Measurements from ENCODE around the gene NMNAT2. TPM values are rescaled to one million over a fixed set of nuclear protein-coding genes. Genes with fewer than 3 reads are reported as not detected.

The NMNAT2 gene
- total and polyA plus RNA-seq, 10 of the 15 experiments (the other 5 are each of a cell fraction or from before 2014, with no cell fraction given): 0.02 to 2.0 (median 0.60) TPM

- no peaks in the 10 kb centered on the region for H3K79me2 ChIP-seq (ENCODE audit: control insufficient read depth, insufficient read depth, low read length)
- no peak for DNase-seq (ENCODE audit: low read depth, low spot score)
- BruUV-seq (replicated peaks): no TSS peak
- H3K4me1 ChIP-seq (ENCODE audit: control insufficient read depth, insufficient read depth, low read length): no peaks in the 10 kb centered on the region; the same call in 1 of the 2 replicates
- no peaks in the 10 kb centered on the region for H4K20me1 ChIP-seq (ENCODE audit: control insufficient read depth, insufficient read depth)
- RAD21 ChIA-PET (ENCODE audit: unreplicated experiment): interaction anchor here (0.6 kb wide), 1 partner anchor 61 kb away, joined by 3 read pairs; no protein-coding TSS in a partner anchor
- no peak overlapping the region for H3K4me3 ChIP-seq
- POLR2A ChIA-PET: no interaction called here
- SMC1A ChIA-PET (ENCODE audit: uncharacterized antibody, unreplicated experiment): interaction anchor here (1.6 kb wide), 1 partner anchor 80 kb away, joined by 3 read pairs; no protein-coding TSS in a partner anchor
- no peak overlapping the region for H2AFZ ChIP-seq (ENCODE audit: control insufficient read depth, low read depth, low read length)
- no peak overlapping the region for H3K9ac ChIP-seq (ENCODE audit: control insufficient read depth, insufficient read depth, low read length)
- H3K27me3 ChIP-seq (replicated peaks in 1 of 2; ENCODE audit: control insufficient read depth in 2 of 2, insufficient read depth in 2 of 2, low read length in 1 of 2): no peaks in the 10 kb centered on the region
- in situ Hi-C loops (cut with MboI) (no loop called here), intact Hi-C loops (cut with micrococcal nuclease; ENCODE audit: unreplicated experiment) (loop anchor here (10.0 kb wide), 1 partner anchor 60 kb away; no protein-coding TSS in a partner anchor)
- no peak overlapping the region for H3K4me2 ChIP-seq (ENCODE audit: control insufficient read depth, insufficient read depth)
- H3K27ac ChIP-seq (ENCODE audit: control insufficient read depth, insufficient read depth): no peak overlapping the region
- H3K9me3 ChIP-seq (replicated peaks; ENCODE audit: control insufficient read depth, insufficient read depth, low read length): no peaks in the 10 kb centered on the region
- no peak for FAIRE-seq
- H3K36me3 ChIP-seq (ENCODE audit: control insufficient read depth in 2 of 2, insufficient read depth in 2 of 2, low read length in 1 of 2): no peaks in the 10 kb centered on the region
- WGBS (ENCODE audit: insufficient coverage, insufficient replicate concordance, low lambda C conversion rate, missing lambda C conversion rate): 0% methylated on average over 3 of the region's 3 CpGs
- CTCF ChIA-PET: interaction anchor here (1.1 to 2.2 kb wide), 2 partner anchors 8 to 47 kb away, joined by 3 to 8 read pairs; no protein-coding TSS in a partner anchor
- ATAC-seq: no peak
- TF ChIP-seq IRF5 (IDR thresholded peaks at IDR 0.05; ENCODE audit: borderline replicate concordance): no peak
- no peak for TF ChIP-seq NR2C1 (IDR thresholded peaks at IDR 0.05)
- TF ChIP-seq POLR2AphosphoS2 (IDR thresholded peaks at IDR 0.05; ENCODE audit: low read depth, low read length): no peak
- no peak for TF ChIP-seq SIN3A (IDR thresholded peaks at IDR 0.05; ENCODE audit: low read depth, low read length)
- no peak for TF ChIP-seq EZH2 (IDR thresholded peaks at IDR 0.05; ENCODE audit: borderline replicate concordance, control insufficient read depth, low read depth, low read length)
- TF ChIP-seq SMARCA5 (IDR thresholded peaks at IDR 0.05): no peak
- no peak for TF ChIP-seq MLLT1 (IDR thresholded peaks at IDR 0.05)
- no peak for TF ChIP-seq NFYA (IDR thresholded peaks at IDR 0.05; ENCODE audit: borderline replicate concordance, low read depth, low read length)
- no peak for TF ChIP-seq KAT2A (conservative IDR thresholded peaks at IDR 0.05; ENCODE audit: control insufficient read depth, low read depth, low read length)
- no peak for TF ChIP-seq ZNF592 (IDR thresholded peaks at IDR 0.05)
- no peak for TF ChIP-seq JUNB (IDR thresholded peaks at IDR 0.05)
- TF ChIP-seq ZBTB33 (IDR thresholded peaks at IDR 0.05): no peak
Measured at GRCh38 chr1:183274836-183275235, 143.3 kb downstream of the NMNAT2 start.

Measured in GM12878 (cell line).